ENCODE results near the gene LSM14B.
"Not testable (repeated sequence)": the region's sequence is repeated elsewhere in the genome, so short reads cannot be mapped to it uniquely, and the experiment has no call there.

The LSM14B gene

GRCh38 chr20:62148383-62148782, 26.1 kb downstream of the LSM14B start:
- peaks cover 30% of the 10 kb centered on the region for H3K4me1 ChIP-seq (ENCODE audit: control insufficient read depth, insufficient read depth, low read length)
- not testable (repeated sequence) for H3K9me3 ChIP-seq (ENCODE audit: control insufficient read depth, insufficient read depth, low read depth, low read length); H3K27me3 ChIP-seq (ENCODE audit: control insufficient read depth, insufficient read depth, low read length); H3K27ac ChIP-seq (ENCODE audit: low read depth, low read length); H3K9ac ChIP-seq (ENCODE audit: low read length); H3K4me3 ChIP-seq (ENCODE audit: low read depth, low read length)
- H3K36me3 ChIP-seq (ENCODE audit: control insufficient read depth, insufficient read depth, low read length), result peaks cover 29% of the 10 kb centered on the region

GRCh38 chr20:62148908-62149314, 26.6 kb downstream of the LSM14B start:
- Histone ChIP-seq H3K36me3 (ENCODE audit: control insufficient read depth, insufficient read depth, low read length) (peaks cover 31% of the 10 kb centered on the region), H3K4me3 (ENCODE audit: low read depth, low read length) (0 out of 2 replicates have a peak overlapping the region, but pooled peaks have one; percentile 12), H3K4me1 (ENCODE audit: control insufficient read depth, insufficient read depth, low read length) (peaks cover 30% of the 10 kb centered on the region), H3K9me3 (ENCODE audit: control insufficient read depth, insufficient read depth, low read depth, low read length) (peaks cover 6% of the 10 kb centered on the region; the same call in 1 of the 2 replicates), H3K27me3 (ENCODE audit: control insufficient read depth, insufficient read depth, low read length) (no peaks in the 10 kb centered on the region), H3K27ac (ENCODE audit: low read depth, low read length) (no peak overlapping the region), H3K9ac (ENCODE audit: low read length) (peak overlapping the region; percentile 17)

GRCh38 chr20:62149532-62150309, 27.4 kb downstream of the LSM14B start:
- H3K9ac ChIP-seq (ENCODE audit: low read length), result no peak overlapping the region
- H3K36me3 ChIP-seq (ENCODE audit: control insufficient read depth, insufficient read depth, low read length), result peaks cover 37% of the 10 kb centered on the region
- no peaks in the 10 kb centered on the region for H3K27me3 ChIP-seq (ENCODE audit: control insufficient read depth, insufficient read depth, low read length)
- 0 out of 2 replicates have a peak overlapping the region, but pooled peaks have one; percentile 12 for H3K4me3 ChIP-seq (ENCODE audit: low read depth, low read length)
- H3K27ac ChIP-seq (ENCODE audit: low read depth, low read length), result no peak overlapping the region
- peaks cover 6% of the 10 kb centered on the region; the same call in 1 of the 2 replicates for H3K9me3 ChIP-seq (ENCODE audit: control insufficient read depth, insufficient read depth, low read depth, low read length)
- peaks cover 35% of the 10 kb centered on the region for H3K4me1 ChIP-seq (ENCODE audit: control insufficient read depth, insufficient read depth, low read length)

- H3K9ac ChIP-seq (ENCODE audit: low read length), result no peak overlapping the region
- peaks cover 35% of the 10 kb centered on the region for H3K36me3 ChIP-seq (ENCODE audit: control insufficient read depth, insufficient read depth, low read length)
- H3K4me1 ChIP-seq (ENCODE audit: control insufficient read depth, insufficient read depth, low read length), result peaks cover 37% of the 10 kb centered on the region
Observed at GRCh38 chr20:62150310-62150575, 28.0 kb downstream of the LSM14B start.

GRCh38 chr20:62151225-62151624, 28.9 kb downstream of the LSM14B start:
- H3K27ac ChIP-seq (ENCODE audit: low read depth, low read length), result no peak overlapping the region
- peaks cover 6% of the 10 kb centered on the region; the same call in 1 of the 2 replicates for H3K9me3 ChIP-seq (ENCODE audit: control insufficient read depth, insufficient read depth, low read depth, low read length)
- H3K36me3 ChIP-seq (ENCODE audit: control insufficient read depth, insufficient read depth, low read length), result peaks cover 25% of the 10 kb centered on the region
- H3K4me3 ChIP-seq (ENCODE audit: low read depth, low read length), result no peak overlapping the region
- H3K27me3 ChIP-seq (ENCODE audit: control insufficient read depth, insufficient read depth, low read length), result no peaks in the 10 kb centered on the region
- no peak overlapping the region for H3K9ac ChIP-seq (ENCODE audit: low read length)
- peaks cover 47% of the 10 kb centered on the region for H3K4me1 ChIP-seq (ENCODE audit: control insufficient read depth, insufficient read depth, low read length)

More at GRCh38 chr20:62150310-62150575, 28.0 kb downstream of the LSM14B start:
- no peak overlapping the region for H3K27ac ChIP-seq (ENCODE audit: low read depth, low read length)
- no peaks in the 10 kb centered on the region for H3K27me3 ChIP-seq (ENCODE audit: control insufficient read depth, insufficient read depth, low read length)
- H3K9me3 ChIP-seq (ENCODE audit: control insufficient read depth, insufficient read depth, low read depth, low read length), result peaks cover 6% of the 10 kb centered on the region; the same call in 1 of the 2 replicates
- H3K4me3 ChIP-seq (ENCODE audit: low read depth, low read length), result no peak overlapping the region

GRCh38 chr20:62151835-62152364, 29.6 kb downstream of the LSM14B start:
- no peaks in the 10 kb centered on the region for H3K27me3 ChIP-seq (ENCODE audit: control insufficient read depth, insufficient read depth, low read length)
- H3K9ac ChIP-seq (ENCODE audit: low read length), result no peak overlapping the region
- peaks cover 24% of the 10 kb centered on the region for H3K36me3 ChIP-seq (ENCODE audit: control insufficient read depth, insufficient read depth, low read length)
- peaks cover 53% of the 10 kb centered on the region for H3K4me1 ChIP-seq (ENCODE audit: control insufficient read depth, insufficient read depth, low read length)
- no peak overlapping the region for H3K27ac ChIP-seq (ENCODE audit: low read depth, low read length)
- no peak overlapping the region for H3K4me3 ChIP-seq (ENCODE audit: low read depth, low read length)
- H3K9me3 ChIP-seq (ENCODE audit: control insufficient read depth, insufficient read depth, low read depth, low read length), result peaks cover 6% of the 10 kb centered on the region; the same call in 1 of the 2 replicates

- H3K9ac ChIP-seq (ENCODE audit: low read length), result peak overlapping the region; percentile 56
- peaks cover 36% of the 10 kb centered on the region for H3K36me3 ChIP-seq (ENCODE audit: control insufficient read depth, insufficient read depth, low read length)
- peak overlapping the region; percentile 65; the same call in 1 of the 2 replicates for H3K27ac ChIP-seq (ENCODE audit: low read depth, low read length)
Observed at GRCh38 chr20:62155428-62156253, 33.4 kb downstream of the LSM14B start.

GRCh38 chr20:62156254-62156556, 33.9 kb downstream of the LSM14B start:
- Histone ChIP-seq H3K36me3 (ENCODE audit: control insufficient read depth, insufficient read depth, low read length) (peaks cover 42% of the 10 kb centered on the region), H3K27ac (ENCODE audit: low read depth, low read length) (peak overlapping the region; percentile 0; the same call in 1 of the 2 replicates), H3K27me3 (ENCODE audit: control insufficient read depth, insufficient read depth, low read length) (no peaks in the 10 kb centered on the region), H3K9me3 (ENCODE audit: control insufficient read depth, insufficient read depth, low read depth, low read length) (peaks cover 6% of the 10 kb centered on the region; the same call in 1 of the 2 replicates), H3K4me3 (ENCODE audit: low read depth, low read length) (no peak overlapping the region), H3K9ac (ENCODE audit: low read length) (peak overlapping the region; percentile 22), H3K4me1 (ENCODE audit: control insufficient read depth, insufficient read depth, low read length) (peaks cover 32% of the 10 kb centered on the region)

More at GRCh38 chr20:62155428-62156253, 33.4 kb downstream of the LSM14B start:
- no peak overlapping the region for H3K4me3 ChIP-seq (ENCODE audit: low read depth, low read length)
- H3K4me1 ChIP-seq (ENCODE audit: control insufficient read depth, insufficient read depth, low read length), result peaks cover 32% of the 10 kb centered on the region
- H3K9me3 ChIP-seq (ENCODE audit: control insufficient read depth, insufficient read depth, low read depth, low read length), result peaks cover 6% of the 10 kb centered on the region; the same call in 1 of the 2 replicates
- H3K27me3 ChIP-seq (ENCODE audit: control insufficient read depth, insufficient read depth, low read length), result no peaks in the 10 kb centered on the region

DNA sequence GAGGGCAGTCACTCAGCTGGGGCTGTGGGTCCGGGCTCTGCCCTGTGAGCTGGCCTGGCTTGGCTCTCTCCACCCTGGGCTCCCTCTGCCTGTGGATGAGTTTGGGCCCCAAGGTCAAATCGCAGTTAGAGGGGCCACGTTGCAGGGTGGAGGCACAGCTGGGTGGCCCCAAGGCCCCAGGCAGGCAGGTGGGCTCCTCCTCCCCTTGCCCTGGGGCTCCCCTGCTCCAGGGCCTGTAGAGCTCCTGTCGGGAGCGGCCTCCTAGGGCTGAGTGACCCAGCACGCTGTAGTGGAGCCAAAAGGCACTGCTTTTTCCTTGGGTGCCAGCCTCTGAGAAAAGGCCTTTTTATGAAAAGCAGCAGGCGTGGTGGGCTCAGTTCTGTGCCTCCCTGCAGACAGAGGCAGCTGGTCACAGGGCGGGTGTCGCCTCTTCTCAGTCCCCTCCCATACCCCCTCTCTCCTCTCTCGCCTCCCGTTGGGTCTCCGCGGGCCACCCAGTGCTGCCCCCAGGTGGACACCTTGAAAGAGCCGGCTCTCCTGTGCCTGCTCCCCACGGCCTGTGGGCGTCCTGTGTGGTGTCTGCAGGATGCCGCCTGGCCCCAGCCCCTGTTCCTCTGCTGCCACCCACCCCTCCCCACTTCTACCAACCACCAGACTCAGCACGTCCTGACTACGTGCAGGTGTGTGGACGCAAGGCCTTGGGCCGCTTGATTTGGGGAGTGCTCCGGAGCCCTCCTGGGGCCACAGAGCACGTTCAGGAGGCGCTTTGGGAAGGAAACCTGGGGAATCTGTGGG, 34.5 kb downstream of the LSM14B start:
- H3K9me3 ChIP-seq (ENCODE audit: control insufficient read depth, insufficient read depth, low read depth, low read length), result peaks cover 6% of the 10 kb centered on the region; the same call in 1 of the 2 replicates
- peak overlapping the region; percentile 41 for H3K9ac ChIP-seq (ENCODE audit: low read length)
- H3K27me3 ChIP-seq (ENCODE audit: control insufficient read depth, insufficient read depth, low read length), result no peaks in the 10 kb centered on the region
- H3K27ac ChIP-seq (ENCODE audit: low read depth, low read length), result 0 out of 2 replicates have a peak overlapping the region, but pooled peaks have one; percentile 4
- no peak overlapping the region for H3K4me3 ChIP-seq (ENCODE audit: low read depth, low read length)
- peaks cover 32% of the 10 kb centered on the region for H3K4me1 ChIP-seq (ENCODE audit: control insufficient read depth, insufficient read depth, low read length)
- peaks cover 48% of the 10 kb centered on the region for H3K36me3 ChIP-seq (ENCODE audit: control insufficient read depth, insufficient read depth, low read length)

DNA sequence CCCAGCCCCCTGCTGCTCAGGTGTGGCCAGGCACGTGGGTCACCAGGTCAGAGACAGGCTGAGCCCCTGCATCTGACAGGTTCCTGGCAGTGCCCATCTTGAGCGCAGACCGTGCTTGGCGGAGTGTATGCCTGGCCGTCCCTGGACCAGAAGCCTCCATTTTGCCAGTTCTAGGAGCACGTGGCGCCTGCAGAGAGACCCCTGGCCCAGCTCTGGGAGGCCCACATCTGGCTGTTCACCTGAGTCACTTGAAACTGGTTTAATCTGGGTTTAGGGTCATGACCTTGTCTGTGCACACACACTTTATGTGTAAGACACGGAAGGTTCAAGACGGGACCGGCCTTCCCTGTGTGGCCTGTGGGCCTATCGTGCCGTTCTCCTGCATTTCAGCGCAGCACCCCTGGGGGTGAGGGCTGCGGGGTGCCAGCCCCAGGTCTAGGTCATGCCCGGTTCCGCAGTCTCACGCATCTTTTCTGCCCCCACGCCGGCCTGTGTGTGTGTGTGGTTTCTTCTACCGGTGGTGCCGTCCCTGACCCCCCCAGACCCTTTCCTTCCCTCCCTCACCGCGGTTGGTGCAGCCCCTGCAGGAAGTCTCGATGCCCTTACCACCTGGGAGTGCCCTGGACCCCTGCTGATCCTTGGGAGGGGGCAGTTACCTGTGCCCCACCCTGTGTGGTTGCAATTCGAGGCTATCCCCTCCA, 35.3 kb downstream of the LSM14B start:
- Histone ChIP-seq H3K4me3 (ENCODE audit: low read depth, low read length) (no peak overlapping the region), H3K4me1 (ENCODE audit: control insufficient read depth, insufficient read depth, low read length) (peaks cover 32% of the 10 kb centered on the region), H3K9me3 (ENCODE audit: control insufficient read depth, insufficient read depth, low read depth, low read length) (peaks cover 6% of the 10 kb centered on the region; the same call in 1 of the 2 replicates), H3K36me3 (ENCODE audit: control insufficient read depth, insufficient read depth, low read length) (peaks cover 48% of the 10 kb centered on the region), H3K27ac (ENCODE audit: low read depth, low read length) (0 out of 2 replicates have a peak overlapping the region, but pooled peaks have one; percentile 4), H3K9ac (ENCODE audit: low read length) (peak overlapping the region; percentile 41), H3K27me3 (ENCODE audit: control insufficient read depth, insufficient read depth, low read length) (no peaks in the 10 kb centered on the region)

Measured in HUES6 (cell line).